Measurements from ENCODE around the gene TNFAIP2.
"Not testable (repeated sequence)": the region's sequence is repeated elsewhere in the genome, so short reads cannot be mapped to it uniquely, and the experiment has no call there.

The TNFAIP2 gene

DNA sequence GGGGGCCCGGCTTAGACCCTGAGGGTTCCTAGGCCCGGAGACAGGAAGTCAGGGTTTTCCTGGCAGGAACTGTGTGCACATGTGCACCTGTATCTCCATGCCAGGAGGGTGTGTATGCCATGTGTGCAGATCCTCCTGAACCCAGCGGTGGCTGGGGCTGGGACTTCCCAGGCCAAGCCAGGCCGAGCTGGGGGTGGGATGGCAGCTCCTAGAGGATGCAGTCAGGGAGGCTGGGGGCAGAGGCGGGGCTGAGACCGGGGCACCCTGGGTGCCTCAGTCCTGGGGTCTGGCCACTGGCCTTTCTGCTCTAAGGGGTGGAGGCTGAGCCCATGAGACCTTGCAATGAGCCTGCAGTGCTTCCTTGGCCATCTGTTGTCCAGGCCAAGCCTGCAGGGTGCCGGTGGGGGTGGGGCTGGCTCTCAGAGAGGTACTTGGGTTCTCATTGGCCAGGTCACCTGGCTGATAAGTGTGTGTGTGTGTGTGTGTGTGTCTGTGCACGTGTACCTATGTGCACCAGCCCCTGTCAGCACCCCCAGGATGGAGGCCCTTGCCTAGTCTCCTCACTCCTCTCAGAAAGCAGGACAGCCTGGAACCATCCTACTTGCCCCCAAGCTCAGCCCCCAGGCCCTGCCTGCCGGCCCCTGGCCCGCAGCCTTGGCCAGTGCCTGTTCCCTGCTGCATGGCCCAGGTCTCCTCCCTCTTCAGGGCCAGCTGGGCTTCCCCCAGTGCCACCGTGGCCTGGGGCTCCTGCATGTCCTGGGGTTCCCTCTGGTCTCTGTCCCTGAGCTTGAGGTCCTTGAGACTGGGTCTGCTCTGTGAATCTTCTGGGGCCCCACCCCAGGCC lies 10.6 kb upstream of the TNFAIP2 start:
- in situ Hi-C loops (cut with HindIII; ENCODE audit: low sequenced_read_pairs) = no loop called here
- TF ChIP-seq CTCF (IDR thresholded peaks at IDR 0.05; ENCODE audit: low read depth, low read length) = no peak
- no peak for DNase-seq (ENCODE audit: low read depth, low spot score)
- H3K4me3 ChIP-seq (ENCODE audit: low read depth, low read length) = no peak overlapping the region

DNA sequence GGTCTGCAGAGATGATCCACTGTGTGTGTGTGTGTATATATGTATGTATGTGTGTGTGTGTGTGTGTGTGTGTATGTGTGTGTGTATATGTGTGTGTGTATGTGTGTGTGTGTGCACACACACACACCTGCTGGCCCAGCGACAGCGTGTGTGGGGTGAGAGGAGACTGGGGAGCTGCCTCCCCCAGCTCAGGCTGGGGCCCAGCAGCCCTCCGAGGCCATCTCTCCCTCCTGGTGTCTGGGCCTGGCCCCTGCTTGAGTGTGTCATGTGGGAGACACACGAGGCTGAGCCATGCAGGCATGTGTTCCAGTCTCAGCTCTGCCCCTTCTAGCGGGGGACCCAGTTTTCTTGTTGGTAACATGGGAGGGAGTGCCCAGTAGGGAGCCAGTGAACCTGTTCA lies 10.0 kb upstream of the TNFAIP2 start:
- DNase-seq (ENCODE audit: low read depth, low spot score) = no peak
- H3K4me3 ChIP-seq (ENCODE audit: low read depth, low read length) = no peak overlapping the region
- in situ Hi-C loops (cut with HindIII; ENCODE audit: low sequenced_read_pairs) = no loop called here
- no peak for TF ChIP-seq CTCF (IDR thresholded peaks at IDR 0.05; ENCODE audit: low read depth, low read length)

- in situ Hi-C loops (cut with HindIII; ENCODE audit: low sequenced_read_pairs) = no loop called here
- H3K4me3 ChIP-seq (ENCODE audit: low read depth, low read length) = no peak overlapping the region
- DNase-seq (ENCODE audit: low read depth, low spot score) = no peak
- no peak for TF ChIP-seq CTCF (IDR thresholded peaks at IDR 0.05; ENCODE audit: low read depth, low read length)
Measured at GRCh38 chr14:103113774-103114173, 9.5 kb upstream of the TNFAIP2 start.

DNA sequence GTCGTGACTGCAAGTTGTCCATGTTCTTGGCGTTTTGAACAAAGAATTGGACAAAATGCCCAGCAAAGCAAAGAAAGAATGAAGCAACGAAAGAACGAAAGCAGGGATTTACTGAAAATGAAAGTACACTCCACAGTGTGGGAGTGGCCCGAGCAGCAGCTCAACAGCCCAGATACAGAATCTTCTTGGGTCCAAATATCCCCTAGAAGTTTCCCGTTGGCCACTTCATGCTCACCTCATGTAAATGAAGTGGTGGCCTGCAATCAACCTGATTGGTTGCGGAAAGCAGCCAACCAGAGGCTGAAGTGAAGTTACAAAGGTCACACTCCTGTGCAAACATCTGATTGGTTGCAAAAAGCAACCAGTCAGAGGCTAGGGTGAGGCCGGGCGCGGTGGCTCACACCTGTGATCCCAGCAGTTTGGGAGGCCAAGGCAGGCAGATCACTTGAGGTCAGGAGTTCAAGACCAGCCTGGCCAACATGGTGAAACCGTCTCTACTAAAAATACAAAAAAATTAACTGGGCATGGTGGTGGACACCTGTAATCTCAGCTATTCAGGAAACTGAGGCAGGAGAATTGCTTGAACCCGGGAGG lies 8.1 kb upstream of the TNFAIP2 start:
- in situ Hi-C loops (cut with HindIII; ENCODE audit: low sequenced_read_pairs); H3K4me3 ChIP-seq (ENCODE audit: low read depth, low read length); DNase-seq (ENCODE audit: low read depth, low spot score): not testable (repeated sequence)

DNA sequence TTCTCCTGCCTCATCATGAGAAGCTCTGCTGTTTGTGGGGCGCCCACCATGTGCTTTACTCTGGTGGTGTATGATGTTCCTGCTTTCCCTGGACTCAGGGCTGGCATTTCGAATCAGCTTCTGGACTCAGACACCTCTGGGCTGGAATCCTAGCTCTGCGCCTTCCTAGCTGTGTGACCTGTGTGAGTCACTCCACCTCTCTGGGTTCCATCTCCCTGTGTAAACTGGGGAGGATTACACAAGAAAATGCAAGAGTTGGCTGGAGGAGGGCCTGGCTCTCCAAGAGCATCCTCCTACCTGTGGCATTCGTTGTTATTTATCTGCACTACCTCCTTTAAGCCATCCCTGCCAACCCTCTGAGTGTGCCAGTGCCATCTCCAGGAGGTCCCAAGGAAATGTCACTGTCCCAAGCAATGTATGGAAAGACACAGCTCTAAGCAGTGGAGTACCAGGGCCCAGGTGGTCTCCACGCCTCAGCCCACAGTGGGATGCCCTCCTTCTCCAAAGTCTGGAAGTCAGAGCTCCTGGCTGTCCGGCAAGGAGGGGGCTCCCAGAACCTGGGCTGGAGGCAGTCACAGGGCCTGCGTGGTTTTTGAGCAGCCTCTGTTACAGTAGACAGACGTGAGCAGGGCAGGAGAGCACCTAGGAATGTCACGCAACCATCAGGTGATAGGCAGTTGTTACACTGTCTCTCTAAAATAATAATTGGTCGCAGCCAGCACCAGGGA lies 7.3 kb upstream of the TNFAIP2 start:
- no peak overlapping the region for H3K4me3 ChIP-seq (ENCODE audit: low read depth, low read length)
- in situ Hi-C loops (cut with HindIII; ENCODE audit: low sequenced_read_pairs) = no loop called here
- no peak for TF ChIP-seq CTCF (IDR thresholded peaks at IDR 0.05; ENCODE audit: low read depth, low read length)
- DNase-seq (ENCODE audit: low read depth, low spot score) = no peak

GRCh38 chr14:103116636-103117035 lies 6.6 kb upstream of the TNFAIP2 start:
- H3K4me3 ChIP-seq (ENCODE audit: low read depth, low read length) = no peak overlapping the region
- in situ Hi-C loops (cut with HindIII; ENCODE audit: low sequenced_read_pairs) = no loop called here
- no peak for TF ChIP-seq CTCF (IDR thresholded peaks at IDR 0.05; ENCODE audit: low read depth, low read length)
- no peak for DNase-seq (ENCODE audit: low read depth, low spot score)

- DNase-seq (ENCODE audit: low read depth, low spot score); H3K4me3 ChIP-seq (ENCODE audit: low read depth, low read length); in situ Hi-C loops (cut with HindIII; ENCODE audit: low sequenced_read_pairs): not testable (repeated sequence)
Measured at GRCh38 chr14:103117499-103117898, 5.8 kb upstream of the TNFAIP2 start.
